Gastrocnemius medialis (tissue), 4 donors: ENCODE measurements around the gene CDK1.

Experiments used
- POLR2A ChIP-seq, 2 donors: fragments of 450-650 bp; IDR thresholded peaks; one replicate each; pipeline ENCODE4 v1.6.1; 2017; ENCODE audit warnings: antibody characterized with exemption in 2 of 2, mild to moderate bottlenecking in 2 of 2, moderate library complexity in 2 of 2
- TF ChIP-seq, protein P1 (sequence below), 5 experiments: fragments of 450-650 bp in 3 of 5; fragments of 200-600 bp in 2 of 5; sonication (generic) in 2 of 5; IDR thresholded peaks in 4 of 5; conservative IDR thresholded peaks in 1 of 5; 1 replicate in 4 of 5; 2 replicates in 1 of 5; pipeline ENCODE4 v1.5.1; 2016 to 2019; ENCODE audit warnings: antibody characterized with exemption in 5 of 5, mild to moderate bottlenecking in 3 of 5, moderate library complexity in 3 of 5

GRCh38 chr10:60788544-60788943 is 10.3 kb downstream of the CDK1 start:
- TF ChIP-seq, protein P1, sequence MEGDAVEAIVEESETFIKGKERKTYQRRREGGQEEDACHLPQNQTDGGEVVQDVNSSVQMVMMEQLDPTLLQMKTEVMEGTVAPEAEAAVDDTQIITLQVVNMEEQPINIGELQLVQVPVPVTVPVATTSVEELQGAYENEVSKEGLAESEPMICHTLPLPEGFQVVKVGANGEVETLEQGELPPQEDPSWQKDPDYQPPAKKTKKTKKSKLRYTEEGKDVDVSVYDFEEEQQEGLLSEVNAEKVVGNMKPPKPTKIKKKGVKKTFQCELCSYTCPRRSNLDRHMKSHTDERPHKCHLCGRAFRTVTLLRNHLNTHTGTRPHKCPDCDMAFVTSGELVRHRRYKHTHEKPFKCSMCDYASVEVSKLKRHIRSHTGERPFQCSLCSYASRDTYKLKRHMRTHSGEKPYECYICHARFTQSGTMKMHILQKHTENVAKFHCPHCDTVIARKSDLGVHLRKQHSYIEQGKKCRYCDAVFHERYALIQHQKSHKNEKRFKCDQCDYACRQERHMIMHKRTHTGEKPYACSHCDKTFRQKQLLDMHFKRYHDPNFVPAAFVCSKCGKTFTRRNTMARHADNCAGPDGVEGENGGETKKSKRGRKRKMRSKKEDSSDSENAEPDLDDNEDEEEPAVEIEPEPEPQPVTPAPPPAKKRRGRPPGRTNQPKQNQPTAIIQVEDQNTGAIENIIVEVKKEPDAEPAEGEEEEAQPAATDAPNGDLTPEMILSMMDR (IDR thresholded peaks at IDR 0.05 in 4 of 5, conservative IDR thresholded peaks at IDR 0.05 in 1 of 5): no peak
- TF ChIP-seq POLR2A (IDR thresholded peaks at IDR 0.05): no peak
